SK-N-SH (cell line): ENCODE data around the gene HTRA2. TPM values are rescaled to one million over a fixed set of nuclear protein-coding genes. Genes with fewer than 3 reads are reported as not detected.
A peak's percentile ranks its signal among the peaks of the same experiment; 100 is the strongest.

Experiments used
- CTCF ChIA-PET: fragments of 300-600, 350-600 bp; formaldehyde crosslinking; extraction: SDS; loops from one replicate; lab custom pipeline; 2021; lab: Yijun Ruan, JAX
- POLR2A ChIA-PET: fragments of 350-600 bp; sonication (Branson Sonifier 250); formaldehyde crosslinking; extraction: SDS; loops from one replicate; lab custom pipeline; 2020; ENCODE audit warnings: antibody characterized with exemption, inconsistent platforms; lab: Yijun Ruan, JAX
- DNase-seq: peaks from one replicate; pipeline ENCODE4 v3.0.0; 2012
- H2AFZ ChIP-seq: fragments of 200-600 bp; sonication (generic); 2 replicates; pipeline ENCODE4 v1.8.1; 2016; ENCODE audit warnings: antibody characterized with exemption, mild to moderate bottlenecking, low read depth
- H3F3A ChIP-seq: fragments of 200-600 bp; sonication (generic); replicated peaks from 2 replicates; pipeline ENCODE3; 2016; ENCODE audit warnings: antibody characterized with exemption, mild to moderate bottlenecking; ENCODE audit not compliant: insufficient read depth
- H3K27ac ChIP-seq, 2 experiments: fragments of 200-500 bp in 1 of 2; fragments of 200-600 bp in 1 of 2; sonication (Bioruptor generic) in 1 of 2; sonication (generic), shearing (Covaris generic) in 1 of 2; 2 replicates each; pipeline versions ENCODE4 v1.5.1 to v1.6.1; 2014 to 2016; ENCODE audit warnings: low read depth in 2 of 2, inconsistent platforms in 1 of 2, low read length in 1 of 2, mild to moderate bottlenecking in 1 of 2, mixed read lengths in 1 of 2
- H3K27me3 ChIP-seq: fragments of 200-600 bp; sonication (generic), shearing (Covaris generic); 2 replicates; pipeline ENCODE4 v1.6.1; 2016; ENCODE audit warnings: mixed run types; ENCODE audit not compliant: insufficient read depth
- H3K36me3 ChIP-seq, 2 experiments: fragments of 200-500 bp in 1 of 2; fragments of 200-600 bp in 1 of 2; sonication (Bioruptor generic) in 1 of 2; sonication (generic) in 1 of 2; replicated peaks in 1 of 2; 2 replicates each; pipeline versions ENCODE3 to v1.5.1; 2014 to 2016; ENCODE audit warnings: low read length in 1 of 2, mild to moderate bottlenecking in 1 of 2; ENCODE audit not compliant: insufficient read depth in 2 of 2, control insufficient read depth in 1 of 2
- H3K4me1 ChIP-seq, 2 experiments: fragments of 200-500 bp in 1 of 2; fragments of 200-600 bp in 1 of 2; sonication (Bioruptor generic) in 1 of 2; sonication (generic), shearing (Covaris generic) in 1 of 2; 2 replicates each; pipeline versions ENCODE4 v1.5.1 to v1.6.1; 2014 to 2016; ENCODE audit warnings: low read depth in 1 of 2, low read length in 1 of 2, mixed run types in 1 of 2; ENCODE audit not compliant: insufficient read depth in 2 of 2, control insufficient read depth in 1 of 2
- H3K4me2 ChIP-seq: fragments of 200-600 bp; sonication (generic), shearing (Covaris generic); 2 replicates; pipeline ENCODE4 v1.6.1; 2017; ENCODE audit warnings: mixed run types
- H3K4me3 ChIP-seq, 2 experiments: fragments of 200-500 bp in 1 of 2; fragments of 200-600 bp in 1 of 2; sonication (Bioruptor generic) in 1 of 2; sonication (generic), shearing (Covaris generic) in 1 of 2; 2 replicates each; pipeline versions ENCODE4 v1.5.1 to v1.8.1; 2014 to 2016; ENCODE audit warnings: low read depth in 2 of 2, inconsistent platforms in 1 of 2, low read length in 1 of 2, mild to moderate bottlenecking in 1 of 2, mixed read lengths in 1 of 2, moderate library complexity in 1 of 2
- H3K79me2 ChIP-seq: fragments of 200-600 bp; sonication (generic); 2 replicates; pipeline ENCODE4 v1.8.1; 2017; ENCODE audit warnings: mild to moderate bottlenecking; ENCODE audit not compliant: insufficient read depth
- H3K9ac ChIP-seq: fragments of 200-600 bp; sonication (generic); 2 replicates; pipeline ENCODE4 v1.6.1; 2017; ENCODE audit warnings: mixed run types
- H3K9me2 ChIP-seq: fragments of 200-600 bp; sonication (generic); 2 replicates; pipeline ENCODE4 v1.6.1; 2017; ENCODE audit warnings: mixed run types
- H3K9me3 ChIP-seq: fragments of 200-600 bp; sonication (generic); 2 replicates; pipeline ENCODE4 v1.6.1; 2017; ENCODE audit warnings: mixed run types, mild to moderate bottlenecking, moderate library complexity
- H4K20me1 ChIP-seq: fragments of 200-600 bp; sonication (generic); 2 replicates; pipeline ENCODE4 v1.6.1; 2017; ENCODE audit warnings: mild to moderate bottlenecking, mixed run types; ENCODE audit not compliant: insufficient read depth
- ELF1 ChIP-seq: IDR thresholded peaks from 2 replicates; pipeline ENCODE4 v1.4.0; 2012
- EP300 ChIP-seq, 2 experiments: IDR thresholded peaks; 2 replicates each; pipeline versions ENCODE4 v1.4.0 to v1.6.1; 2012; ENCODE audit warnings: borderline replicate concordance in 1 of 2, low read depth in 1 of 2, low read length in 1 of 2
- FOXJ3 ChIP-seq: sonication (generic); formaldehyde crosslinking; IDR thresholded peaks from 2 replicates; pipeline ENCODE4 v1.5.1; 2020; ENCODE audit warnings: mild to moderate bottlenecking, missing genetic modification reagents
- GATA2 ChIP-seq: sonication (generic); formaldehyde crosslinking; IDR thresholded peaks from 2 replicates; pipeline ENCODE4 v1.5.0; 2020; ENCODE audit warnings: mild to moderate bottlenecking, missing genetic modification reagents
- MEF2A ChIP-seq: IDR thresholded peaks from 2 replicates; pipeline ENCODE4 v1.4.0; 2012; ENCODE audit warnings: low read depth, borderline replicate concordance
- MXI1 ChIP-seq: IDR thresholded peaks from 2 replicates; pipeline ENCODE4 v1.6.1; 2012; ENCODE audit warnings: mild to moderate bottlenecking, low read depth, low read length, improper control_type of control experiment
- NRF1 ChIP-seq: IDR thresholded peaks from 2 replicates; pipeline ENCODE4 v1.6.1; 2012; ENCODE audit warnings: low read depth, mild to moderate bottlenecking, low read length
- RFX5 ChIP-seq: IDR thresholded peaks from 2 replicates; pipeline ENCODE4 v1.6.1; 2012; ENCODE audit warnings: mild to moderate bottlenecking, improper control_type of control experiment, low read length
- RXRA ChIP-seq: IDR thresholded peaks from 2 replicates; pipeline ENCODE4 v1.4.0; 2012; ENCODE audit warnings: low read depth, mild to moderate bottlenecking, borderline replicate concordance
- SIN3A ChIP-seq: IDR thresholded peaks from 2 replicates; pipeline ENCODE4 v1.6.1; 2012; ENCODE audit warnings: low read depth, mild to moderate bottlenecking, low read length, moderate library complexity, borderline replicate concordance
- SMC3 ChIP-seq: IDR thresholded peaks from 2 replicates; pipeline ENCODE4 v1.6.1; 2012; ENCODE audit warnings: low read depth, low read length, improper control_type of control experiment
- TAF1 ChIP-seq: IDR thresholded peaks from 2 replicates; pipeline ENCODE4 v1.6.1; 2012; ENCODE audit warnings: low read depth, mild to moderate bottlenecking, low read length, moderate library complexity, borderline replicate concordance
- YY1 ChIP-seq: IDR thresholded peaks from 2 replicates; pipeline ENCODE4 v1.4.0; 2012; ENCODE audit warnings: low read depth, mild to moderate bottlenecking
- WGBS: methylation state at CpG from one replicate; pipeline ENCODE4 v1.1.6; 2017; ENCODE audit warnings: low lambda C conversion rate; 5-methylcytosine and 5-hydroxymethylcytosine counted together
- polyA plus RNA-seq, 3 experiments: library from polyadenylated mRNA; depleted of rRNA; stranded (reverse); fragments of >200 nt; gene quantifications; 2 replicates each; pipeline ENCODE4 v1.2.3, GENCODE V29; 2012
- TF ChIP-seq, protein P1 (sequence below): IDR thresholded peaks from 2 replicates; pipeline ENCODE4 v1.4.0; 2012; ENCODE audit warnings: low read depth
- TF ChIP-seq, protein P2 (sequence below): fragments of 150-350 bp; IDR thresholded peaks from 2 replicates; pipeline ENCODE4 v1.6.1; 2017; ENCODE audit warnings: antibody characterized with exemption, low read length, low read depth, borderline replicate concordance
- TF ChIP-seq, protein P3 (sequence below): fragments of 200-600 bp; sonication (generic); IDR thresholded peaks from 2 replicates; pipeline ENCODE4 v1.6.1; 2017; ENCODE audit warnings: antibody characterized with exemption, mild to moderate bottlenecking, moderate library complexity
- TF ChIP-seq, protein P4 (sequence below): IDR thresholded peaks from 2 replicates; pipeline ENCODE4 v1.4.0; 2012; ENCODE audit warnings: low read depth, borderline replicate concordance
- TF ChIP-seq, protein P5 (sequence below): fragments of 150-350 bp; IDR thresholded peaks from 2 replicates; pipeline ENCODE4 v1.6.1; 2016; ENCODE audit warnings: mild to moderate bottlenecking, low read depth, low read length

HTRA2 gene
- polyA plus RNA-seq, 1 of the 3 experiments (the other 2 are of a cell fraction), result 55.7 TPM

DNA sequence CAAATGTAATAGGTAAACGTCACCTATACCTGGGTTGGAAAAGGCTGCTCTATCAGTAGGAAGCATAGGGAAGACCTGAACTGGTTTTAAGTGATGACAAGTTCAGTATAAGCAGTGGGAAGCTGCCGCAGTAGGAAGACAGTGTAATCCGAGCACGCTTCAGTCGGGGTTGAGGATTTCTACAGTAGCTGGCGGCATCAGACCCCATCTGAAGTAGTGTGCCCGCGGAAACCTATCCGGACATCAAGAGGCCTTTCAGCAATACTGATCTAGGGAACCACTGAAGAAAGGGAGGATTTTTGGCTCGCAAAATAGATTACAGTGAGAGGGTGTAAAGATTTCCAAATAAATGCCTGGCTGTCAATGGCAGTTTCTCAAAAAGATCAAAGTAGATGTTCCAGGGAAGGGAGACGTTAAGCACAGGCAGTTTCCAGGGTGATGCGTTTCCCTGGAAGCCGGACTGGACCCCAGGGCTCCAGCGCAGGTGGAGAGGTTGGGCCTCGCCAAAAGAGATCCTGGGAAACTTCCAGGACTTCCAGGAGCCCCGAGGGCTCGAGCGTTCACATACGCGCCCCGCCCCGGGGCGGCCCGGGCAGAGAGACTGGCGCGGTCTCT, 18.7 kb downstream of the HTRA2 start:
- peaks cover 7 to 15% of the 10 kb centered on the region in 2 experiments for H3K36me3 ChIP-seq
- peak overlapping the region; percentile 91 for H3K4me2 ChIP-seq
- H3K9me2 ChIP-seq, result no peaks in the 10 kb centered on the region
- H3K9ac ChIP-seq, result peak overlapping the region; percentile 52; the same call in 1 of the 2 replicates
- peak overlapping the region; percentile 52 to 60 for H3K4me3 ChIP-seq
- peaks cover 19% of the 10 kb centered on the region for H3F3A ChIP-seq
- peak overlapping the region; percentile 52; the same call in 1 of the 2 replicates for H2AFZ ChIP-seq
- CTCF ChIA-PET, result interaction anchor here (1.0 to 3.2 kb wide), 2 partner anchors 27 to 38 kb away, joined by 3 to 19 read pairs; no protein-coding TSS in a partner anchor
- WGBS, result 73% methylated on average over 11 of the region's 26 CpGs
- no peaks in the 10 kb centered on the region for H3K27me3 ChIP-seq
- TF ChIP-seq SMC3 (no peak), YY1 (no peak), MXI1 (no peak), TAF1 (no peak), GATA2 (CRISPR knock-in tag) (no peak), ELF1 (no peak), RXRA (no peak), SIN3A (no peak), FOXJ3 (CRISPR knock-in tag) (no peak), EP300 (IDR thresholded peaks at IDR 0.05; ENCODE audit: borderline replicate concordance in 1 of 2, low read depth in 1 of 2, low read length in 1 of 2) (no peak), MEF2A (no peak), NRF1 (no peak), RFX5 (no peak)
- TF ChIP-seq, protein P1, sequence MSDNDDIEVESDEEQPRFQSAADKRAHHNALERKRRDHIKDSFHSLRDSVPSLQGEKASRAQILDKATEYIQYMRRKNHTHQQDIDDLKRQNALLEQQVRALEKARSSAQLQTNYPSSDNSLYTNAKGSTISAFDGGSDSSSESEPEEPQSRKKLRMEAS, result no peak
- TF ChIP-seq, protein P2, sequence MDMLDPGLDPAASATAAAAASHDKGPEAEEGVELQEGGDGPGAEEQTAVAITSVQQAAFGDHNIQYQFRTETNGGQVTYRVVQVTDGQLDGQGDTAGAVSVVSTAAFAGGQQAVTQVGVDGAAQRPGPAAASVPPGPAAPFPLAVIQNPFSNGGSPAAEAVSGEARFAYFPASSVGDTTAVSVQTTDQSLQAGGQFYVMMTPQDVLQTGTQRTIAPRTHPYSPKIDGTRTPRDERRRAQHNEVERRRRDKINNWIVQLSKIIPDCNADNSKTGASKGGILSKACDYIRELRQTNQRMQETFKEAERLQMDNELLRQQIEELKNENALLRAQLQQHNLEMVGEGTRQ, result no peak
- TF ChIP-seq, protein P3, sequence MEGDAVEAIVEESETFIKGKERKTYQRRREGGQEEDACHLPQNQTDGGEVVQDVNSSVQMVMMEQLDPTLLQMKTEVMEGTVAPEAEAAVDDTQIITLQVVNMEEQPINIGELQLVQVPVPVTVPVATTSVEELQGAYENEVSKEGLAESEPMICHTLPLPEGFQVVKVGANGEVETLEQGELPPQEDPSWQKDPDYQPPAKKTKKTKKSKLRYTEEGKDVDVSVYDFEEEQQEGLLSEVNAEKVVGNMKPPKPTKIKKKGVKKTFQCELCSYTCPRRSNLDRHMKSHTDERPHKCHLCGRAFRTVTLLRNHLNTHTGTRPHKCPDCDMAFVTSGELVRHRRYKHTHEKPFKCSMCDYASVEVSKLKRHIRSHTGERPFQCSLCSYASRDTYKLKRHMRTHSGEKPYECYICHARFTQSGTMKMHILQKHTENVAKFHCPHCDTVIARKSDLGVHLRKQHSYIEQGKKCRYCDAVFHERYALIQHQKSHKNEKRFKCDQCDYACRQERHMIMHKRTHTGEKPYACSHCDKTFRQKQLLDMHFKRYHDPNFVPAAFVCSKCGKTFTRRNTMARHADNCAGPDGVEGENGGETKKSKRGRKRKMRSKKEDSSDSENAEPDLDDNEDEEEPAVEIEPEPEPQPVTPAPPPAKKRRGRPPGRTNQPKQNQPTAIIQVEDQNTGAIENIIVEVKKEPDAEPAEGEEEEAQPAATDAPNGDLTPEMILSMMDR, result no peak
- TF ChIP-seq, protein P4, sequence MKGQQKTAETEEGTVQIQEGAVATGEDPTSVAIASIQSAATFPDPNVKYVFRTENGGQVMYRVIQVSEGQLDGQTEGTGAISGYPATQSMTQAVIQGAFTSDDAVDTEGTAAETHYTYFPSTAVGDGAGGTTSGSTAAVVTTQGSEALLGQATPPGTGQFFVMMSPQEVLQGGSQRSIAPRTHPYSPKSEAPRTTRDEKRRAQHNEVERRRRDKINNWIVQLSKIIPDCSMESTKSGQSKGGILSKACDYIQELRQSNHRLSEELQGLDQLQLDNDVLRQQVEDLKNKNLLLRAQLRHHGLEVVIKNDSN, result no peak
- TF ChIP-seq, protein P5, sequence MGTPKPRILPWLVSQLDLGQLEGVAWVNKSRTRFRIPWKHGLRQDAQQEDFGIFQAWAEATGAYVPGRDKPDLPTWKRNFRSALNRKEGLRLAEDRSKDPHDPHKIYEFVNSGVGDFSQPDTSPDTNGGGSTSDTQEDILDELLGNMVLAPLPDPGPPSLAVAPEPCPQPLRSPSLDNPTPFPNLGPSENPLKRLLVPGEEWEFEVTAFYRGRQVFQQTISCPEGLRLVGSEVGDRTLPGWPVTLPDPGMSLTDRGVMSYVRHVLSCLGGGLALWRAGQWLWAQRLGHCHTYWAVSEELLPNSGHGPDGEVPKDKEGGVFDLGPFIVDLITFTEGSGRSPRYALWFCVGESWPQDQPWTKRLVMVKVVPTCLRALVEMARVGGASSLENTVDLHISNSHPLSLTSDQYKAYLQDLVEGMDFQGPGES, result no peak
- TF ChIP-seq, all 33 proteins: peak for 0
- Histone ChIP-seq H3K27ac (peak overlapping the region in 1 of 2 experiments; percentile 18; a peak in 1 of 4 replicates), H4K20me1 (no peaks in the 10 kb centered on the region), H3K4me1 (peaks cover 9 to 37% of the 10 kb centered on the region in 2 experiments; a peak in 3 of 4 replicates), H3K79me2 (peaks cover 42% of the 10 kb centered on the region), H3K9me3 (no peaks in the 10 kb centered on the region)
- peak; percentile 40 for DNase-seq
- POLR2A ChIA-PET, result no interaction called here
